Nephron (organoid): ENCODE results near the gene SLC6A11.

Experiments used
- H3K27ac Mint-ChIP-seq, 3 experiments: 2 replicates each; pipeline ENCODE4 v1.8.0; 2020; ENCODE audit warnings: mixed read lengths in 3 of 3, mild to moderate bottlenecking in 2 of 3, moderate library complexity in 1 of 3
- H3K27me3 Mint-ChIP-seq: 2 replicates; pipeline ENCODE4 v1.8.0; 2021; ENCODE audit warnings: low read depth, mild to moderate bottlenecking, moderate library complexity, mixed read lengths
- H3K36me3 Mint-ChIP-seq: 2 replicates; pipeline ENCODE4 v1.8.0; 2020; ENCODE audit warnings: low read depth, mixed read lengths
- H3K4me1 Mint-ChIP-seq: 2 replicates; pipeline ENCODE4 v1.8.0; 2020; ENCODE audit warnings: mixed read lengths
- H3K4me3 Mint-ChIP-seq, 3 experiments: 2 replicates each; pipeline ENCODE4 v1.8.0; 2020; ENCODE audit warnings: mild to moderate bottlenecking in 3 of 3, mixed read lengths in 3 of 3, moderate library complexity in 2 of 3
- H3K9me3 Mint-ChIP-seq: 2 replicates; pipeline ENCODE4 v1.8.0; 2020; ENCODE audit warnings: mixed read lengths
- CTCF ChIP-seq, 3 experiments: fragments of 200-600 bp; sonication (generic); IDR thresholded peaks; one replicate each; pipeline ENCODE4 v1.5.0; 2021; ENCODE audit warnings: antibody characterized with exemption in 3 of 3; ENCODE audit not compliant: unreplicated experiment in 3 of 3

Gene SLC6A11

GRCh38 chr3:10960255-10960654 is 144.2 kb downstream of the SLC6A11 start:
- Mint-ChIP-seq H3K36me3 (no peaks in the 10 kb centered on the region), H3K9me3 (peaks cover 2% of the 10 kb centered on the region), H3K4me1 (peaks cover 33% of the 10 kb centered on the region), H3K27ac (no peak overlapping the region), H3K4me3 (no peak overlapping the region), H3K27me3 (peaks cover 44% of the 10 kb centered on the region)
- no peak for TF ChIP-seq CTCF (IDR thresholded peaks at IDR 0.05; ENCODE audit: unreplicated experiment in 3 of 3)

GRCh38 chr3:10961921-10962320 is 145.9 kb downstream of the SLC6A11 start:
- no peak for TF ChIP-seq CTCF (IDR thresholded peaks at IDR 0.05; ENCODE audit: unreplicated experiment in 3 of 3)
- H3K4me3 Mint-ChIP-seq = no peak overlapping the region
- H3K27me3 Mint-ChIP-seq = peaks cover 41% of the 10 kb centered on the region
- H3K4me1 Mint-ChIP-seq = peaks cover 17% of the 10 kb centered on the region
- no peak overlapping the region for H3K27ac Mint-ChIP-seq
- peaks cover 2% of the 10 kb centered on the region for H3K9me3 Mint-ChIP-seq
- H3K36me3 Mint-ChIP-seq = no peaks in the 10 kb centered on the region

- TF ChIP-seq CTCF (IDR thresholded peaks at IDR 0.05; ENCODE audit: unreplicated experiment in 3 of 3) = no peak
- H3K4me1 Mint-ChIP-seq = peaks cover 17% of the 10 kb centered on the region
- peaks cover 40% of the 10 kb centered on the region for H3K27me3 Mint-ChIP-seq
- no peak overlapping the region for H3K27ac Mint-ChIP-seq
- H3K4me3 Mint-ChIP-seq = no peak overlapping the region
- H3K36me3 Mint-ChIP-seq = no peaks in the 10 kb centered on the region
- H3K9me3 Mint-ChIP-seq = peaks cover 2% of the 10 kb centered on the region
These were observed 146.5 kb downstream of the SLC6A11 start for GRCh38 chr3:10962481-10963036.

GRCh38 chr3:10964537-10965167 is 148.6 kb downstream of the SLC6A11 start:
- no peak overlapping the region for H3K4me3 Mint-ChIP-seq
- no peak for TF ChIP-seq CTCF (IDR thresholded peaks at IDR 0.05; ENCODE audit: unreplicated experiment in 3 of 3)
- H3K27ac Mint-ChIP-seq = no peak overlapping the region
- H3K9me3 Mint-ChIP-seq = peaks cover 2% of the 10 kb centered on the region
- peaks cover 21% of the 10 kb centered on the region for H3K4me1 Mint-ChIP-seq
- peaks cover 40% of the 10 kb centered on the region for H3K27me3 Mint-ChIP-seq
- H3K36me3 Mint-ChIP-seq = no peaks in the 10 kb centered on the region

GRCh38 chr3:10968401-10968800 is 152.4 kb downstream of the SLC6A11 start:
- H3K4me3 Mint-ChIP-seq = peak overlapping the region in 1 of 3 experiments; percentile 53
- H3K4me1 Mint-ChIP-seq = peaks cover 15% of the 10 kb centered on the region
- no peak for TF ChIP-seq CTCF (IDR thresholded peaks at IDR 0.05; ENCODE audit: unreplicated experiment in 3 of 3)
- H3K27ac Mint-ChIP-seq = peak overlapping the region in 2 of 3 experiments; percentile 32 to 50
- H3K36me3 Mint-ChIP-seq = no peaks in the 10 kb centered on the region
- H3K27me3 Mint-ChIP-seq = peaks cover 67% of the 10 kb centered on the region
- peaks cover 2% of the 10 kb centered on the region for H3K9me3 Mint-ChIP-seq
